ENCODE results near the gene MRPS26.

Gene MRPS26

GRCh38 chr20:3085571-3086072 is 39.8 kb downstream of the MRPS26 start:
- H3K4me3 ChIP-seq = no peak overlapping the region
- DNase-seq = no peak
- intact Hi-C loops (cut with DNase I; ENCODE audit: low total_unique reads) = no loop called here

DNA sequence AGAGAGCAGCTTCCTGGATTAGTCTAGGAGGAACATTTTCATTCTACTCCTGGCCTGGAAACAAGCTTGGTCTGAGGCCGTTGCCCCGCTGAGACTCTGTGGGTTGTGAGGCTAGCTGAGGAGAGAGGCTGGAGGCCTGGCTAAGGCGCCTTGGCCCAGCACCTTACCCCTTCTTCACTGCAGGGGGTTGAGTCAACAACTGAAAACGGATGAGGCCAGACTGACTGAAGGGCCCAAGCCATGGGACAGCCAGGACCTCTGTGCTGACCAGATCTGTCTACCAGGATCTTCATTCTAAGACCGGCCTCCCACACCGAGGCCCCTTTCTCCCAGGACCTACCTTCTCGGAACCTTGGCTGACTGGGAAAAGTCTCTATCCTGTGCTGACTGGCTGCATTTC is 42.2 kb downstream of the MRPS26 start:
- Histone ChIP-seq H3K27ac (no peak overlapping the region), H3K36me3 (no peaks in the 10 kb centered on the region), H3K27me3 (peaks cover 0 to 64% of the 10 kb centered on the region in 2 donors), H3K4me1 (peaks cover 0 to 10% (median 7%) of the 10 kb centered on the region in 4 donors), H3K9me3 (no peaks in the 10 kb centered on the region), H3K4me3 (no peak overlapping the region)
- intact Hi-C loops (cut with DNase I; ENCODE audit: low total_unique reads) = no loop called here
- no peak for DNase-seq
- no peak for TF ChIP-seq CTCF (IDR thresholded peaks at IDR 0.05)

More at GRCh38 chr20:3085571-3086072, 39.8 kb downstream of the MRPS26 start:
- Histone ChIP-seq H3K36me3 (no peaks in the 10 kb centered on the region), H3K9me3 (no peaks in the 10 kb centered on the region), H3K4me1 (peaks cover 0 to 20% (median 16%) of the 10 kb centered on the region in 4 donors), H3K27ac (no peak overlapping the region), H3K27me3 (peaks cover 0 to 69% of the 10 kb centered on the region in 2 donors)
- no peak for TF ChIP-seq CTCF (IDR thresholded peaks at IDR 0.05)

GRCh38 chr20:3090565-3090964 is 44.7 kb downstream of the MRPS26 start:
- intact Hi-C loops (cut with DNase I; ENCODE audit: low total_unique reads) = no loop called here
- Histone ChIP-seq H3K4me3 (no peak overlapping the region), H3K9me3 (no peaks in the 10 kb centered on the region), H3K27me3 (peaks cover 0 to 45% of the 10 kb centered on the region in 2 donors), H3K27ac (no peak overlapping the region), H3K4me1 (peaks cover 0 to 9% (median 3%) of the 10 kb centered on the region in 4 donors), H3K36me3 (no peaks in the 10 kb centered on the region)
- DNase-seq = no peak
- no peak for TF ChIP-seq CTCF (IDR thresholded peaks at IDR 0.05)

GRCh38 chr20:3092611-3093379 is 46.9 kb downstream of the MRPS26 start:
- Histone ChIP-seq H3K4me3 (no peak overlapping the region), H3K27ac (no peak overlapping the region), H3K9me3 (no peaks in the 10 kb centered on the region), H3K36me3 (no peaks in the 10 kb centered on the region), H3K4me1 (peaks cover 0 to 9% (median 3%) of the 10 kb centered on the region in 4 donors), H3K27me3 (peaks cover 0 to 40% of the 10 kb centered on the region in 2 donors)
- no peak for TF ChIP-seq CTCF (IDR thresholded peaks at IDR 0.05)
- no peak for DNase-seq
- intact Hi-C loops (cut with DNase I; ENCODE audit: low total_unique reads) = no loop called here

GRCh38 chr20:3093861-3094361 is 48.1 kb downstream of the MRPS26 start:
- Histone ChIP-seq H3K27ac (no peak overlapping the region), H3K4me1 (peaks cover 0 to 9% (median 3%) of the 10 kb centered on the region in 4 donors), H3K9me3 (no peaks in the 10 kb centered on the region), H3K27me3 (peaks cover 0 to 38% of the 10 kb centered on the region in 2 donors), H3K36me3 (no peaks in the 10 kb centered on the region), H3K4me3 (no peak overlapping the region)
- DNase-seq = no peak
- intact Hi-C loops (cut with DNase I; ENCODE audit: low total_unique reads) = no loop called here
- no peak for TF ChIP-seq CTCF (IDR thresholded peaks at IDR 0.05)

Measured in tibial artery (tissue), 4 donors.